Measurements from ENCODE around the gene TMCC1. TPM values are rescaled to one million over a fixed set of nuclear protein-coding genes. Genes with fewer than 3 reads are reported as not detected.
"Not testable (repeated sequence)": the region's sequence is repeated elsewhere in the genome, so short reads cannot be mapped to it uniquely, and the experiment has no call there.

The TMCC1 gene
- polyA plus RNA-seq, 1 donor = 25.3 TPM

DNA sequence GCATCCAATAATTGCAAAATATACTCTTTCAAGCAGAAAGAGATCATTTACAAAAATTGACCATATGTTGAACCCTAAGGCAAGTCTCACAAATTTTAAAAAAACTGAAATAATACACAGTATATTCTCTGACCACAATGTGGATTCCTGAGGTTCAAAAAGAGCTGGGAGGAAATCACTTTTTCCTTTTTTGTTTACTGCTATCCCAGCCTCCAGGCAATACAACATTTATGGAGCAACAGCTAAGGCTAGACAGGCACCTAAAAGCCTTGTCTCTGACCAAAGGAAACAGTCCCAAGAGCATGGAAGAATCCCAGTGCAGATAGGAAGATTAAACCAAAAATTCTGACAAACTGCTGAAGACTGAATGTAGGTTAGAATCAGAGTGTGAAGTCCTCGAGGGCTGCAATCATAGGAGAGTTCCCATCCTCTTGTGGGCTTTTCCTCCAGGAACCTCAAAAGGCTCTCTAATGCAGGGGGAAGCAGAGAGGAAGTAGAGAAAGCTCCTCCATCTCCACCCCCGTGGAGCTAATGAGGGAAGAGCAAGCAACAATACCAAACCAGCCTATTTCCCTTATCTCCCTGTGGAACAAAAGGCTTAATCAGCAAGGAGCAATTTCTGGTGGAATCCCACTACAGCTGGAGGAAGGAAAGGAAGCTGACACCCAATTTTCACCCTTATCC lies 57.0 kb downstream of the TMCC1 start:
- no peak for DNase-seq

DNA sequence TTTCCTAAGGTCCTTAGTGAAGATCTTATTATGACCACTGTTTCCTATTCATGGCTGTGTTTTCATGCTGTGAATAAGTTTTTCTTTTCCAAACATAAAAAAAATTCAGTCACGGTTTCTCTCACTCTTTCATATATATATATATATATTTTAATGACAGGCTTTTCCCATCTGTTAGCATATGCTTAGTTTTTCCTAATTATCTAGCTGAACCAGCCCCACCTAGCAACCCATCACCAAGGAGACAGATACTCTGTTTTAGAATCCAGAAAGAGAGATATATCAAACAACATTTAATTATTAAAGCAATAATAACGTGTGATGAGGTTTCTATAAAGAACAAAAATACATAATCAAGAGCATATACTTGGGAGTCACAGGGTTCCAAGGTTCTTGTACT lies 58.3 kb downstream of the TMCC1 start:
- no peak for DNase-seq

DNA sequence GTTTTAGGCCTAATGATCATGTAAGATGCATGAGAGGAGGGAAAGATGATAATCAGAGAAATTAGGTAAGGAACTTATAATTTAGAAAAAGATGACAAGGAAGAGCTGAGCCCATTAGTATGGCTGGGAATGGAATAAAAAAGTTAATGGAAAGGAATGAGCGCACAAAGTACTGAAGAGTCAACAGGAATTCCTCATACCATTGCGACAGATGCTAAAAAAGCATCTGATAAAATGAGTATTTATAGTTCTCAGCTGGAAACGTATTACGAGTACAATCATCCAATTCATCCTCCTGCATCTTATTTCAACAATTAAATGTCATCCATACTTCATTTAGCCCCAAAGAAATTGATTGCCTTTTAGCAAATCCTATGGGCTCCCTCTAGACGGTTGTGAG lies 58.9 kb downstream of the TMCC1 start:
- DNase-seq = no peak

DNA sequence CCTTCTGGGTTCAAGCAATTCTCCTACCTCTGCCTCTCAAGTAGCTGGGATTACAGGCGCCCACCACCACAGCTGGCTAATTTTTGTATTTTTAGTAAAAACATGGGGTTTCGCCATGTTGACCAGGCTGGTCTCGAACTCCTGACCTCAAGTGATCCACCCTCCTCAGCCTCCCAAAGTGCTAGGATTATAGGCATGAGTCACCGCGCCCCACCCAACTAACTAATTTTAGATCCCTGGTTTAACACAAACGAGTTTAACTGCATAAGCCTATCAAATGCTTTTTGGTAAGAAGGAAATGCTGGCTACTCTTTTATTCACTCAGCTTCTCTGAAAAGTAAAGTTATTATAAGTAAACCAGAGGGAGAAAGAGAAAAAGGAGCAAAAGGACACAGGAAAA lies 61.6 kb downstream of the TMCC1 start:
- DNase-seq = not testable (repeated sequence)

DNA sequence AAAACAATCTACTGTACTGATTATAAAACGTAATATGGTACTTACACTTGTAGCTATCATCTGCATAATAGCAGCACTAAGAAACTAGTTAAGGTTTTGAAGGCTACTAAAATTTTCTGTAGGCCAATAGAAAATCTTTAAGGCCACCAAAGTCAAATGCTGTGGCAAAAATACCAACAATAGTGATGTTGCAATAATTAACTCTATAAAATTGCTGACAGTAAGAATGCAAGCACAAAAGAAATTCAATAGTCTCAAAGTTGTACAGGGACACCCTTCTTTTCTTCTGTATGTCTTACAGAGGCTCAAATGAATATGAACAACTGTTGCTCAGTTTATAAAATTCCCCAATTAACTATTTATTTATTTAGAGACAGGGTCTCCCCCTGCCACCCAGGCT lies 62.0 kb downstream of the TMCC1 start:
- no peak for DNase-seq

DNA sequence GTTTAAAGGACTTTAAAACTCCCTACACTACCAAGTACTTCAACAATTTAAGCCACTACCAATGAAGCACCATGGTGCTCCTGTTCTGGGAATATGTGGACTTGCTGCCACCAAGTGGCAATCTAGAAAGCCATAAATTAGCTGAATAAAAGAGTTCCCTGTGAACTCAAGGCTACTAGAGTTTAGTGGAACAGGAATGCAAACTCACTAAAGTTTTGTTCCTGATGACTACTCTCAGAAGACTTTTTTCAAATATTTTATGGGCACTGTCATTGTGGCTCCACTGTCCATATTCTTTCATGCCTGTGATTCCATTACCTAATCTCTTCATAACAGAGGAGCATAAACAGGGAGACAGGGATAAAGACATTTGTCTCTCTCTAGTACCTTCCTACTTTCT lies 63.9 kb downstream of the TMCC1 start:
- peak; percentile 68 for DNase-seq

DNA sequence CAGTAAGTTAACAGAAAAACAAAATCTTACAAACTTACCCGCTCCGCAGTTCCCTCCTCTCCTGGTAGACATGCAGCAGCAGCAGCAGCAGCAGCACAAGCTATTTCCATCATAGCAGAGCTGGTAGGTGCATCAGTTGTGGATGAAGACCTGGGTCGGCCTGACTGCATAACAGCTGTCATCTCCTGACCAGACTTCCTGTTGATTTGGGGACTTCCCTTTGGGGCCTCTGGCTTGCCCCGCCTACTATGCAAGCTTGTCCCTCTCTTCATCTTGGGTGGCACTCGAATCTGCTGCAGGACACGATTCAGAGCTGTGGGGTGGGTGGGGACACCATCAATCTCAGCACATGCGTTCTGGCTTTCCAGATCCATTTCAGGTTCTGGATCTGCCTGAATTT lies 65.7 kb downstream of the TMCC1 start:
- no peak for DNase-seq

DNA sequence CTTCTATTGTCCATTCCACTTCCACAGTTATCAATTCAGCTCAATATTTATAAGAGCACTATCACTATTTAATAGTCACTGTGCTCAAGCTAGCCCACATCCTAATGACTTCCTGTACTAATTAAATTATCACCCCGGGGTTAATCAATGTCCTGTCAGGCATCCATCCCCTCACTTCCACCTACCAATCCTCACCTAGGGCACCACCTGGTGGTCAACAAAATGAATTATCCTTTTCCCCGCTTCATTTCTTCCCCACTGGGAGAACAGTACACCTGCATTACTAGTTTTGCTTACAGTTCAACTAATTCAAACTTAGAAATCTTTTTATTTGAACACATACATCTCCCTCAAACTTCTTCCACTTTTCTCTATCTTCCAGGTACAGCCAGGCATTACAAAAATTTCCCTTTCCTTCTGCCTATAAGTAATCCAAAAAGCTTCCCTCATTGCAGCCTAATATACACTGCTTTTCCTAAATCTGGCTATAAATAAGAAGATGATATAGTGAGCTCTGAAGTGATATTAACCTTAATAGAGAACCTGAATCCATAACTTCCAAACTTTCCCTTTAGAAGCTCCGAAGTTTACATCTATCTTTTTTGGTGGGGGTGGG lies 68.5 kb downstream of the TMCC1 start:
- DNase-seq = peak; percentile 58

DNA sequence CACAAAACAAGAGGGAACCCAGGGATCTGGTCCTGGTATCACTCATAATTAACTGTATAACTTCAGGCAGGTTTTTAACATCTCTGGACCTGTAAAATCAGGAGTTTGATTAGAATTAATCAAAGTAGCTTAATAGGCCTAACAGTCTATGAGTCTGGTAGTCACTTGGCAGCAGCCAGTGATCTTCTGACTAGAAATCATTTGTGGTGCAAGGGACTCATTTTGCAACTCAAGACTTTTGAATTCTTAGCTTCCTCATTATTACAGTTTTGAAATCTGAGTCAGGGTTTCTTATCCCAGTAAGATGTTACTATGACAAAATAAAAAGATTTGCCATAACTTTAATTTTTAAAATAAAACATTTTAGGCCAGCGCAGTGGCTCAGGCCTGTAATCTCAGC lies 70.8 kb downstream of the TMCC1 start:
- no peak for DNase-seq

DNA sequence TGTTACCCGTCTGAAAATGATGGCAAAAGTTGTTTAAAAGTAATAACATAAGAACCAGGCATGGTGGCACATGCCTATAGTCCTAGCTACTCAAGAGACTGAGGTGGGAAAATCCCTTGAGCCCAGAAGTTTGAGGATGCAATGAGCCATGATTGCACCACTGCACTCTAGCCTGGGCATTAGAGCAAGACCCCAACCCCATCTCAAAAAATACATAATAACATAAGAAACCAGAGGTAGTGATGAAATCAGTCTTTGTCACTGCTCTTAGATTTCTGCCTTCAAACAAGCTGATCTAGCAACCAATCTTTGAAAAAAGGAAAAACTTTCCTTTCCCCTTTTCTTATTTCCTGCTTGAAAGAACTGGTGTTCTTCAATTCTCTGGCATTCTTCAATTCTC lies 71.3 kb downstream of the TMCC1 start:
- no peak for DNase-seq

DNA sequence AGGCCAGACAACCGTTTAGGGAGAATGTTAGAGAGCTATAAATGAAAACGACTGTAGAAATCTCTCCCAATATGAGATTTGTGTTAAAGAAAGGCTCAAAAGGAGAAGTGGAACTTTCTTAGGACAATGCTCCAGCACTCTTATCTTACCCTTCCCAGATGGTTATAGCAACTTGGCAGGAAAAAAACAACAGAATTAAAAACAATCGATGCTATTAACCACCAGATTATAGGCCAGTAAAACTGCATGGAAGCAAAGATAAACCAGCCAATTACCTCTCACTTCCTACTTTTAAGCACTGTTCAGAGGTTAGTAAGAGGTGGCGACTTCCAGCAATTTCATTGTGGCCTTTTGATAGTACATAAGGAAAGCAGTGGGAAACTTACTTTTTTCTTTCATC lies 72.9 kb downstream of the TMCC1 start:
- DNase-seq = no peak

DNA sequence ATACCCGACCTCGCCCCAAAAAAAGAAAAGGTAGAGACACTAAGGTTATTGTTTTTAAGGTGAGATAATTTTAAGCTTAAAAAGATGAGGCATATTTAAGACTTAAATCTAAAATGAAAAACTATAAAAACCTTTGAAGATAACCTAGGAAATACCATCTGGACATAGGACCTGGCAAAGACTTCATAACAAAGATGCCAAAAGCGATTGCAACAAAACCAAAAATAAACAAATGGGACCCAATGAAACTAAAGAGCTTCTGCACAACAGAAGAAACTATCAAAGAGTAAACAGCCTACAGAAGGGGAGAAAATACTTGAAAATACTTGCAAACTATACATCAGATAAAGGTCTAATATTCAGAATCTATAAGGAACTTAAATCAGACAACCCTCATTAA lies 80.9 kb downstream of the TMCC1 start:
- DNase-seq = no peak

DNA sequence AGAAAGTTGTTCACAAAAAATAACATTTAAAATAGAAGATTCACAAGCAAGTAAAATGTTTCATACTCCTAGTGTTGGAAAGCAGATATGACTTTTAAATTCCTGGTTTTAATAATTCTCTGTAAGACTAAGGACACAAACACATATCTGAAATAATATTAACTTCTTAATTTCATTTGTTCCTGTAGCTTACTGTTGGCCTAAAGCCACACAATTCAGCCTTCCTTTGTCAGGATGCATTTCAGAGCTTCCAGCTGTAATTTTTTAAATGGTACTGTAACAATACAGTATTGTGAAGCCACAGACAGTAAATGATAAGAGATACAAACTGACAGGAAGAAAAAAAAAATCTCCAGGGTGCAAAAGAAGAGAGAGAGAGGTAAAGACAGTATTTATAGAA lies 84.2 kb downstream of the TMCC1 start:
- no peak for DNase-seq

DNA sequence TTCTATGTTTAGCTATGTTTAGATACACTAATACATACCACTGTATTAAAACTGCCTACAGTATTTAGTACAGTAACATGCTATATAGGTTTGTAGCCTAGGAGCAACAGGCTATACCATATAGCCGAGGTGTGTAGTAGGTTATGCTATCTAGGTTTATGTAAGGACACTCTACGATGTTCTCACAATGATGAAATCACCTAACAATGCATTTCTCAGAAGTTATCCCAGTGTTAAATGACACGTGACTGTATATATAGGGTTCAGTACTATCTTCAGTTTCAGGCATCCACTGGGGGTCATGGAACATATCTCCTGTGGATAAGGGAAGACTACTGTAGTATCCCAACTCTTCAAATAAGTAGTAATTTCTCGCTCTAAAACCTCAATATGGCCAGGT lies 97.4 kb downstream of the TMCC1 start:
- no peak for DNase-seq

DNA sequence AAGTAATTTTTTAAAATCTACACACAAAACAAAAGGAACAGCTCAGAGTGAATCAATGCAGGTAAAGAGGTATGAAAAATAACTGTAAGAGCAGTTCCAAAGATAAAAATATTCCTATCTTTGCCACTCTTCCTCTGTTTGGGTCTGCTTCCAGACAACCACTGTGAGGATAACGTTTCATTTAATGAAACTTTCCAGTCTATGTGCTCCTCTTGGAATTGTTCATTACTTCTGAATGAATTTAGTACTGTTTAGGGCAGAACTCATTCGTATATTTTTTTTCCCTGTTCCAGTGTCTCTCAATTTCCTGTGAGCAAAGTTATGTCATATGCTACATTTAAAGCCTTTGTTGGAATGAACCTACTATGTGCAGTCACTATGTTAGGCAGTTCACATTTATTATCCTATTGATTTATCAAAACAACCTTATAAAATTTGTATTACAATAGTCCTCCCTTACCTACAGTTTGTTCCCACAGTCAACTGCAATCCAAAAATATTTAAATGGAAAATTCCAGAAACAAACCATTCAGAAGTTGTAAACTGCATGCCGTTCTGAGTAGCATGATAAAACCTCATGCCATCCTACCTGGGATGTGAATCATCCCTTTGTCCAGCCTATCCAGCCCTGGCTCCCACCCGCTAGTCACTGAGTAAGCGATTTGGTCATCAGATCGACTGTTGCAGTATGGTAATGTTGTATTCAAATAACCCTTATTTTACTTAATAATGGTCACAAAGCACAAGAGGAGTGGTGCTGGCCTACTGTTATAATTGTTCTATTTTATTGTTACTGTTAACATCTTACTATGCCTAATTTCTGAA lies 98.1 kb downstream of the TMCC1 start:
- no peak for DNase-seq

DNA sequence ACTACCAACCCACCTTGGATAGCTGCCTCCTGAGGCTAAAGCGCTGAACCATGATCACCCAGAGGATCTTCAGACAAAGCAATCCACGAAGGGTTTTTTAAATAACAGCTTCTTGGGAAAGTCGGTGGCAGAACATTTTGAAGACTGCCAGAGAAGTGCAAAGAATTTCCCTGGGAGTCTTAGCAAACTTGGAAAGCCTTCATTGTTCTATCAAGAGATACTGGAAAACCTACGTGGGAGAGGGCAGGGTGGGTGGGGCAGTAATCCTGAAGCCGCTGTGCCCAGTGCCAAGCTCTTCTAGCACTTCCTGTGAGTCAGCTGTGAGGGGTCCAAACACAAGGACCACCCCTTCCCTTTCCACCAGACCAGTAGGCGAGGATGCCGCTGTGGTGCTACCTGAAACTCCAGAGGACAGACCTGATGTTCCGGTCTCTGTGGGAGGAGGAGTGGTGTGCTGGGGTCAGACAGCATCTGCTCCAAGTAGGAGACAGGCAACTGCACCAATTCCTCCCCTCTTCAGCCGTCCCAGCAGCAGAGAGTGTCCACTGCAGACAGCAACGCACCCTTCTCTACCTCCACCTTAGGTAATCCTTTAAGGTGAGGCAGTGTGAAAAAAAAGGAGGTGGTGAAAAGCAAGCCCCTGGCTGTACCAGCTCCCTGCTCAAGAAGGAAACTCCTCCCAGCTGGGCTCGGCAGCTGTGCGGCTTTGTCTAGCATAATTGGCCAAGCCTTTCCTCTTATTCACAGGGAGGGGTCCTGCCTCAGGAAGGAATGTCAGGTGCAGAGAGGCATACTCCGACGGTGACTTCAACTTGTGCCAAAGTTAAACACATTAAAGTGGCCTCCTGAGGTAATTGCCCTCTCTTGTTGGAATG lies 99.0 kb downstream of the TMCC1 start:
- DNase-seq = peak; percentile 60

DNA sequence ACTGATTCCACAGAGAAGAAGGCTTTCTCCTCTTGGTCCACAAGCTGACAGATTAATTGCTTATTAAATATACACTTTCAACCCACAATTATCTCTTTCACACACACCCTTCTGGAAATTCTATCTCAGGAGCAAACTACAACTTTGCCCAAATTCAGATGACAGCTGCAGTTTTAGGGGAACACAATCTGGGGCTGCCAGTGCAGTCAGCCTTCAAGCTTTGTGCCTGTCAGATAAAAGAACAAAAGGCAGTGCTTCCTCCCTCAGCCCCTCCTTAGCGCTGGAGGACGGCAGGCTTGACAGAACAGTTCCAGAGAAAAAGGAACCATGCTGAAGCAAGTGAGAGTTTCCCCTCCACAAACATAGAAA lies 99.6 kb downstream of the TMCC1 start:
- DNase-seq = no peak

DNA sequence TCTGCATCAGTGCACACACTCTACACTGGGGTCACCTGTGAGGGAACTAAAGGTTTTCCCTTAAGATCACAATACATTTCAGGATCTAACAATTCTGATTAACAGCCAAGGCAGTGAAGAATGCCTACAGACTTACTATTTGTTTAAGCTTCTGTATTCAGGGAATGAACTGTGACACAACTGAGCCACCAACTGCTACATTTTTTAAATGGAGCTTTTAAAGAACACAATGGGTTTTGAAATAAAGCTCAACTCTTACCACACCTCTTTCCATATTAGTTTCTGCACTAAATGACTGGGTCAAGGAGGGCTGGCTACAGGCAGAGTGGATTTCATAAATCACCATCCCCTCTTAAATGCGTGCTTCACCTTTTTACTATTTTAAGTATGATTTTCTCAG lies 100.2 kb downstream of the TMCC1 start:
- DNase-seq = no peak

DNA sequence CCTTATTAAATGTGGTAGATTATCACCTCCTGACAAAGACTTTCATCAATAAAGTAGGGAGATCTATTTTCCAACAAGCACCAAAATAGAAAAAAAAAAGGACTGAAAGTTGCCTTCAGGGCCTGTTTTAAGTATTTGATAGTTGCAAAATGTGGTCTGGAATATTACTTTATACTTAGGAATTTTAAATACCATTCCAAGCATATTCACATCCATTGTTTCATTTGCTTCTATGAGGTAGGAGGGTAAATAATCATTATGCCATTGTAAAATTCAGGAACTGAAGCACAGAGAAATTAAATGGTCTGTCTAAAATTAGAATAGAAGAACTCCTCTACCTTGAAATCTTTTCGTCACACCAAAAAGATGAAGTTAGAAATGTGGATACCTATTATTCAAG lies 110.0 kb downstream of the TMCC1 start:
- DNase-seq = no peak

DNA sequence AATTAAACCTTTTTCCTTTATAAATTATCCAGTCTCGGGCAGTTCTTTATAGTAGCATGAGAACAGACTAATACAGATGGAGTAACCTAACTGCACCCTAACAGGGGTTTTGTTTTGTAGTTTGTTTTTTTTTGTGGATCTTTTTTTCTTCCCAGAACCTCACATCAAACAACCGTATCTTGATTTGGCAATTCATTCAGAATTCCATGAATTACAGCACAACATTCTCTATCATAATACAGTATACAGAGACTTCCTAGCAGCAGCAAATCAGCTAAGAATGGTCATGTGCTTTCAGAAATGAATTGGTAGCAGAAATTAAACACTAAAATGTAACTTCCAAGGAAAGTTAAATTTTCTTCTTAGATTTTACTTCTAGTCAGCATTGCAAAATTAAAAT lies 114.6 kb downstream of the TMCC1 start:
- DNase-seq = no peak

DNA sequence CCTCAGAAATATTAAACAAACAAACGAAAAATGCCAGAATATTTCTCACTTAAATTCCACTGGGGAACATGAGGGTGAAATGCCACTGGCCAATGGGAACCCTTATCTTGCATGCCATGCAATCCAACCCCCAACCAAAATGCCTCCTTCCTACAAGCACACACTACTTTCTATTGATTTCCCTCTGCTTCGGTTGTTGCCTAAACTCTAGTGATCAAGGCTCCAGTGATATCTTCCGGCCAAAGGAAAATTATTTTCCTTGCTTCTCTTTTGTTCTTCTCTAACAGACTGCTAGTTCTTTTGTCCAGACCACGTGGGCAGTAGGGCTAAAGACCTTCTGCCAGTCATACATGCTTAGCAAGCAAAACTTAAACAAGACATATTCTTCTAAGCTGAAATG lies 115.7 kb downstream of the TMCC1 start:
- DNase-seq = no peak

DNA sequence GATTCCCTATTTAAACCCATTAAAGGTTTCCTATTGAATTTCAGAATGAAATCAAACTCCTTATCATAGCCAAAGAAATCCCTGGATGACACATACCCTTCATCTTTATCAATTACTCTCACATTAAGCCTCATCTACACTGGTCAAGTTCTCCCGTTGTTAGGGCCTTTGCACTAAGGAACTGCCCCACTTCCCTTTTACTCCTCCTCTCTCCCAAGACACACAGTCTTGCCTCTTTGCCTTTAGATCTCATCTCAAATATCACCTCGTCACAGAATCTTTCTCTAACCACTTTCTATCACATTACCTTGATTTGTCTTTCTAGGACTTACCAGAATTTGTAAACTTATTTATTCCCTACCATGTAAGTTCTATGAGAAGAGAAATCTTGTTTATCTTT lies 117.6 kb downstream of the TMCC1 start:
- DNase-seq = no peak

All from left kidney (tissue), 2 donors.